Uterus (tissue), 2 donors: ENCODE measurements around the gene NCOA5.

Experiments
- POLR2A ChIP-seq, 2 donors: fragments of 450-650 bp; IDR thresholded peaks; one replicate each; pipeline ENCODE4 v1.6.1; 2016; ENCODE audit warnings: antibody characterized with exemption in 2 of 2, mild to moderate bottlenecking in 1 of 2, moderate library complexity in 1 of 2
- TF ChIP-seq, protein P1 (sequence below), 4 experiments: fragments of 200-600 bp in 2 of 4; fragments of 450-650 bp in 2 of 4; sonication (generic) in 2 of 4; IDR thresholded peaks; one replicate each; pipeline ENCODE4 v1.5.1; 2016 to 2019; ENCODE audit warnings: antibody characterized with exemption in 4 of 4, mild to moderate bottlenecking in 2 of 4, moderate library complexity in 1 of 4

DNA sequence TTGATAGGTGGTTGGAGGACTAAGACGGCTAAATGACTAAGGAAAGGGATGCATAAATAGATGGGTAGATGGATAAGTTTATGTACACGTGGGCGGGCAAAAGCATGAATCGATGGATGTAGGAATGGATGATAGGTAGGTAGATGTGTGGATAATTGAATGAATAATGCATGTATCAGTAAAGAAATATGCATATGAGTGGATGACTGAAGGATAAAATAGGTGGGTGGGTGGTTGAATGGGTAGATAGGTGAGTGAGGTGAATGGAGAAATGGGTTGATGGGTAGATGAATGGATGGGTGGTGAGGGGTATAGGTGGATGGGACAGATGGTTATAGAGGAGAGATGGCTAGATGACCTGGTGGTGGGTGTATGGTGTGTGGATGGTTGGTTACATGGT lies 40.6 kb downstream of the NCOA5 start:
- TF ChIP-seq, protein P1, sequence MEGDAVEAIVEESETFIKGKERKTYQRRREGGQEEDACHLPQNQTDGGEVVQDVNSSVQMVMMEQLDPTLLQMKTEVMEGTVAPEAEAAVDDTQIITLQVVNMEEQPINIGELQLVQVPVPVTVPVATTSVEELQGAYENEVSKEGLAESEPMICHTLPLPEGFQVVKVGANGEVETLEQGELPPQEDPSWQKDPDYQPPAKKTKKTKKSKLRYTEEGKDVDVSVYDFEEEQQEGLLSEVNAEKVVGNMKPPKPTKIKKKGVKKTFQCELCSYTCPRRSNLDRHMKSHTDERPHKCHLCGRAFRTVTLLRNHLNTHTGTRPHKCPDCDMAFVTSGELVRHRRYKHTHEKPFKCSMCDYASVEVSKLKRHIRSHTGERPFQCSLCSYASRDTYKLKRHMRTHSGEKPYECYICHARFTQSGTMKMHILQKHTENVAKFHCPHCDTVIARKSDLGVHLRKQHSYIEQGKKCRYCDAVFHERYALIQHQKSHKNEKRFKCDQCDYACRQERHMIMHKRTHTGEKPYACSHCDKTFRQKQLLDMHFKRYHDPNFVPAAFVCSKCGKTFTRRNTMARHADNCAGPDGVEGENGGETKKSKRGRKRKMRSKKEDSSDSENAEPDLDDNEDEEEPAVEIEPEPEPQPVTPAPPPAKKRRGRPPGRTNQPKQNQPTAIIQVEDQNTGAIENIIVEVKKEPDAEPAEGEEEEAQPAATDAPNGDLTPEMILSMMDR (IDR thresholded peaks at IDR 0.05), result no peak
- no peak for TF ChIP-seq POLR2A (IDR thresholded peaks at IDR 0.05)
